Stimulated activated CD8-positive, alpha-beta memory T cell treated with anti-CD3 and anti-CD28 coated beads, Interleukin-4, amount 100 ng/mL, for 1 hour (primary cell): ENCODE results near the gene SLC34A2.
"Not testable (repeated sequence)": the region's sequence is repeated elsewhere in the genome, so short reads cannot be mapped to it uniquely, and the experiment has no call there.

Source experiments
- DNase-seq, 2 donors: peaks; one replicate each; pipeline ENCODE4 v3.0.0-alpha.2; 2020; ENCODE audit warnings: low read depth in 2 of 2, low spot score in 1 of 2

SLC34A2 gene

GRCh38 chr4:25661441-25661840, 5.8 kb downstream of the SLC34A2 start:
- DNase-seq, result not testable (repeated sequence)

DNA sequence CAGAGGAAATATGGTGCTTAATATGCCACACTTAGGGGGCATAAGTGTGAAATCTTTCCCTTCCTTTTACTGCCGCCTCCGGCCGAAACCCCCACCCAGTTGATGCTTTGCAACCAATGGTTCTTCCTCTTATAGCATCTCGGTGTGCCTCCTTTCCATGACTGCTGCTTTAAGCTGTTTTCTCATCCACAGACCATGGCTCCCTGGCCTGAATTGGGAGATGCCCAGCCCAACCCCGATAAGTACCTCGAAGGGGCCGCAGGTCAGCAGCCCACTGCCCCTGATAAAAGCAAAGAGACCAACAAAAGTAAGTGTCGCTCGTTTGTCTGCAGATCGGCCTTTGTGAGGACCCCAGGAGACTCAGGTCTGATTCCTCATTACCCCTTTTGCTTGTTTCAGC, 6.7 kb downstream of the SLC34A2 start:
- no peak for DNase-seq

DNA sequence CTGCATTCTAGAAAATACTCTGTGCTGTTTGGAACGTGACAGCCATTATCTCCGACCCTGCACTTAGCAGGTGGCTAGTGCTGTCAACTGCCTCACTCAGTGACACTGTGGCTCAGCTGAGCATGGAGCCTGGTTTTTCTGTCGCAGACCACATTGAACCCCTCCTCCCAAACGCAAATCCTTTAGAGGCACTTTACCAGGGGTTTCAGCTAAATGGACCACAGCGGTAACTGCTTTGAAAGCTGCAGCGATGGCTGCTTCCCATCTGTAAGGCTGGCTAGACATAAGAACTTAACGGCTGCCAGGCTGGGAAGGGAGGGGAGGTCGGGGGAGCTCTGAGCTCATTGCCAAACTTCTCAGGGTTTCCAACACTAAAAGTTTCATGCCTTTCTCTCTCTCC, 8.1 kb downstream of the SLC34A2 start:
- no peak for DNase-seq

- no peak for DNase-seq
These were observed 10.5 kb downstream of the SLC34A2 start for GRCh38 chr4:25666031-25666630.

- no peak for DNase-seq
These were observed 12.4 kb downstream of the SLC34A2 start for GRCh38 chr4:25667931-25668557.

GRCh38 chr4:25670991-25671390, 15.3 kb downstream of the SLC34A2 start:
- no peak for DNase-seq

GRCh38 chr4:25672756-25673155, 17.1 kb downstream of the SLC34A2 start:
- DNase-seq, result no peak

GRCh38 chr4:25674386-25674785, 18.7 kb downstream of the SLC34A2 start:
- DNase-seq, result no peak

DNA sequence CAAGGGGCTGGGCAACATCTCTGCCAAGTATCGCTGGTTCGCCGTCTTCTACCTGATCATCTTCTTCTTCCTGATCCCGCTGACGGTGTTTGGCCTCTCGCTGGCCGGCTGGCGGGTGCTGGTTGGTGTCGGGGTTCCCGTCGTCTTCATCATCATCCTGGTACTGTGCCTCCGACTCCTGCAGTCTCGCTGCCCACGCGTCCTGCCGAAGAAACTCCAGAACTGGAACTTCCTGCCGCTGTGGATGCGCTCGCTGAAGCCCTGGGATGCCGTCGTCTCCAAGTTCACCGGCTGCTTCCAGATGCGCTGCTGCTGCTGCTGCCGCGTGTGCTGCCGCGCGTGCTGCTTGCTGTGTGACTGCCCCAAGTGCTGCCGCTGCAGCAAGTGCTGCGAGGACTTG, 20.6 kb downstream of the SLC34A2 start:
- DNase-seq, result no peak

DNA sequence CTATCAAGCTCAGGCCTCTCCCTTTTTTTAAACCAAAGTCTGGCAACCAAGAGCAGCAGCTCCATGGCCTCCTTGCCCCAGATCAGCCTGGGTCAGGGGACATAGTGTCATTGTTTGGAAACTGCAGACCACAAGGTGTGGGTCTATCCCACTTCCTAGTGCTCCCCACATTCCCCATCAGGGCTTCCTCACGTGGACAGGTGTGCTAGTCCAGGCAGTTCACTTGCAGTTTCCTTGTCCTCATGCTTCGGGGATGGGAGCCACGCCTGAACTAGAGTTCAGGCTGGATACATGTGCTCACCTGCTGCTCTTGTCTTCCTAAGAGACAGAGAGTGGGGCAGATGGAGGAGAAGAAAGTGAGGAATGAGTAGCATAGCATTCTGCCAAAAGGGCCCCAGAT, 21.5 kb downstream of the SLC34A2 start:
- no peak for DNase-seq

GRCh38 chr4:25677943-25678342, 22.3 kb downstream of the SLC34A2 start:
- DNase-seq, result no peak

DNA sequence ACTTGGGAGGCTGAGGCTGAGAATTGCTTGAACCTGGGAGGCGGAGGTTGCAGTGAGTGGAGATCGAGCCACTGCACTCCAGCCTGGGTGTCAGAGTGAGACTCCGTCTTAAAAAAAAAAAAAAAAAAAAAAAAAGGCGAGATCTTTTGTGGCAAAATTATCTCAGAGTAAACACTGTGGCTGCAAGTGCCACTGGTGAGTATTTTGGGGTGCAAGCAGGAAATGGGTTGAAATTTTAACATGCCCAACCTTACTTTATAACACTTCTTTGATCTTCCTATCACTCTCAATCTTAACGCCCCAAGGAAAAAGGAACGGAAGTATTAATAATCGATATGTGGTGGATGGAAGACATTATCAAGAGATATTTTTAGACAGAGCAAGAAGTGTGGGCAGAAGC, 32.1 kb downstream of the SLC34A2 start:
- no peak for DNase-seq

DNA sequence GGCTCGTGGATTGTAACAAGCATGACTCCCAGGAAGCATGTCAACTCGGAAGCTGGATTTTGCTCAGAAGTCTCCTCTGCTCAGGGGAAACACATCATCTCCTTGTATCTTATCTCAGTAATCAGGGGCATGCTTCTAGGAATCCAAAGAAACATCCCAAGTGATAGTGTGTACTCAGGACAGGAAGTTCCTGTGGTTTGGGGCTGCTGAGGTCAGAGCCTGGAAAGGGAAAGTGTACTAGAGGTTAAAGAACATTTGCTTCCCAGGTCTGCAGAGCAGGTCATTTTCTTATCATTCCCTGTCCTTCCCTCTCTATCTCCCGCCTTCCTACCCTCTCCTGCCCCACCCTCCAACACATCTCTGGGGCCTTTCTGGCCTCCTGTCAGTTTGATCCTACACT, 38.8 kb downstream of the SLC34A2 start:
- DNase-seq, result no peak

GRCh38 chr4:25696409-25696808, 40.8 kb downstream of the SLC34A2 start:
- no peak for DNase-seq

DNA sequence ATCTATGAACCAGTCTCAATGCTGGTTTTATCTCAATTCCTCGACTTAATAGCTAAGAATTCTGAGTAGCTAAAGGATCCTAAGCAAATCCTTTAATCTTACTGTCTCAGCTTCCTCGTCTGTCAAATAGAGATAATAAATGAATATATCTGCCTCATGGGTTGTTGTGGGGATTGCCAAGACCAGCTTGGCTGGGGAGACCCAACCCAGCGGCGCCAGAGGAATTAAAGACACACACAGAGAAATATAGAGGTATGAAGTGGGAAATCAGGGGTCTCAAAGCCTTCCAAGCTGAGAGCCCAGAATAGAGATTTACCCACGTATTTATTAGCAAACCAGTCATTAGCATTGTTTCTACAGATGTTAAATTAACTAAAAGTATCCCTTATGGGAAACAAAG, 41.9 kb downstream of the SLC34A2 start:
- DNase-seq, result no peak

DNA sequence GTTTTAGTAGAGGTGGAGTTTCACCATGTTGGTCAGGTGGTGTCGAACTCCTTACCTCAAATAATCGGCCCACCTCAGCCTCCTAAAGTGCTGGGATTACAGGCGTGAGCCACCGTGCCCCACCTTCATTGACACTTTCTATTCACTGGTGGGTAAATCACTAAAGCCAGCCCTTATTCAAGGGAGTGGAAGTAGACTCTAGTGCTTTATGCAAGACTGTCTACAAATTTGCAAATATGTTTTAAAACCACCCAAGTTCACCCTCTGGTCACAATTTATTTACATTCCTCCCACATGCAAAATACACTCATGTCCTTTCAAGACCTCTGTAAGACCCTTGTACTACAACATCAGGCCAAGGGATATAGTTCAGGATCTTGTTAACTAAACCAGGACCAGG, 45.0 kb downstream of the SLC34A2 start:
- no peak for DNase-seq

- no peak for DNase-seq
These were observed 47.2 kb downstream of the SLC34A2 start for GRCh38 chr4:25702848-25703247.

DNA sequence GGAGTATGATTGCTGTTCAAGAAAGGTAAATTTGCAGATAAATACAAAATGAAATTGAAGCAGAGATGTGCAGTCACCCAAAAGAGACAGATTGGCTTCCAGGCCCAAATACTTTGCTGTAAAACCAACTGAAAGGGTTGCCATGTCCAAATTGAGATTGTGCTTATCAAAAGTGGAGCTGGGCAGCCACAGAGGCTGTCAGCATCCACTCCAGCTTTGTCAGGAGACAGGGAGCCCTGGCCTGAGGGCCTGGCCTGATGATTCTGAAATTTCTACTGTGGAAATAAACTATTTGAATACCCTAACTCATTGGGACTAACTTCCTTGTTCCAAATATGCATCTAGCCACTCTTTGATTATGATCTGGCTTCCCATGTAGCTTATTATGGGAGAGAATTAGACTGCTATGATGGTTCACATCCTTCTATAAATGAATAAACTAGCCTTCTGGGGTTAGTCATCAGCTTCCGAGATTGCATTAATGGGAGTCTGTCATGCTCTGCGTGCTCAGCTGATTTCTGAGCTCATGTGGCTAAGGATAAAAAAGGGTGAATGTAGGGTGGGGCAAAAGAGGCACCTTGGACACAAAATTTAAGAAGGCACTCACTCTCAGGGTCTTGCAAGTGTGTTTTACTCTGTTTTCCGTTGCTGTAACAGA, 48.2 kb downstream of the SLC34A2 start:
- DNase-seq, result no peak

- no peak for DNase-seq
These were observed 48.9 kb downstream of the SLC34A2 start for GRCh38 chr4:25704516-25704915.

DNA sequence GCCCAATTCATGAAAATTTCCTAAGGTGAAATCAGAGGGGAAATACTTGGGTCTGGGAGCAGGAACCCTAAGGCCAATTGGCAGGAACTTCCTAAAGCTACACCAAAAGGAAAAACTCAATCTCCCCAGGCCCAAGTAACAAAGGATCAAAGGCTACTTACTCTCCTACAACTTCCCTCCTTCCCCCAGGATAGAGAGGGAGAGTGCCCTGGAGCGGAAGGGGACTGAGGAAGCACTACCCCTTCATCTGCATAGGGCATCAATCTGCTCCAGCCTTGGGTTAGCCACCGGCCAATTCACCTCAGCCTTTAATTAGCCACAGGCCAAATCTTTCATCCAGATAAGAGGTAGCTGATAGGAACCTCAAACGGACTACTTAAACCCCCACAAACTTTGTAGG, 55.0 kb downstream of the SLC34A2 start:
- DNase-seq, result no peak

- DNase-seq, result no peak
These were observed 57.0 kb downstream of the SLC34A2 start for GRCh38 chr4:25712611-25713010.

DNA sequence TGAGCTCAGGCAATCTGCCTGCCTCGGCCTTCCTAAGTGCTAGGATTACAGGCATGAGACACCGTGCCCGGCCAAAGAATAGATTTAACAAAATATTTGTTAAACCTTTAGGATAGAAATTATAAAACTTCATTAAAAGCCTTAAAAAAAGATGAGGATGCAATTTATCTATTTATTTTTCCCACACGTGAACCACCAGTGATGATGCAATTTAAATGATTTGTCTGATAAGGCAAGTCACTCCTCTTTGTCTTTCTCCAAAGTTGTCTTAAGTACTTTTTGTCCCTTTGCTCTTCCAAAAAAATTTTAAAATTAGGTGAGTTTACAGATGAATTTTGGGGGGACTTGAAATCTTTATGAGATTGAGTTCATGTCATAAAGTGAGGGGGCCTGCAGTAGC, 58.2 kb downstream of the SLC34A2 start:
- no peak for DNase-seq

DNA sequence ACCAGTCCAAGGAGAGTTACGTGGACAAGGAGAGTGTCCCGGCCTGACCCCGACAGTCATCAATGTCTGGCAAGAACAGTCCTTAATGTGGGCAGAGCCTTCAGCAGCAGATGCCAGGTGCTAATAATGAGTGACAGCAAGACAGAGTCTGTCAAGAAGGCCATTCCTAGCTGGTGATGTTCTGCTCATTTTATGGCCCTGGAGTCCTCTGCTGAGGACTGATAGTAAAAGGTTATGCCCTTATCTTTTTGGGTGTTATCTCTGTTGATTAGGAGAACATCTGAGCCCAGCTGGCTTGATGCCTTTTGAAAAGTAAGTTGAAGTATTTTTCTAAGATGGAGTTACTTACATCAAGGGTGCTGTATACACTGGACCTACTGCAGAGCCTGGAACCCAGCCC, 67.3 kb downstream of the SLC34A2 start:
- no peak for DNase-seq
